ENCODE results near the gene MRPS27.

The MRPS27 gene

GRCh38 chr5:72330712-72331111 is 10.7 kb upstream of the MRPS27 start:
- no peak overlapping the region for H3K4me3 ChIP-seq (ENCODE audit: control insufficient read depth, low read depth, low read length)
- TF ChIP-seq CTCF (conservative IDR thresholded peaks at IDR 0.05; ENCODE audit: control insufficient read depth, insufficient read depth, low read depth, low read length): no peak
- DNase-seq (ENCODE audit: low read depth): no peak

- no peak for TF ChIP-seq CTCF (conservative IDR thresholded peaks at IDR 0.05; ENCODE audit: control insufficient read depth, insufficient read depth, low read depth, low read length)
- H3K4me3 ChIP-seq (ENCODE audit: control insufficient read depth, low read depth, low read length): no peak overlapping the region
- peak; percentile 68 for DNase-seq (ENCODE audit: low read depth)
These were observed 8.1 kb upstream of the MRPS27 start for GRCh38 chr5:72328172-72328571.

- no peak overlapping the region for H3K4me3 ChIP-seq (ENCODE audit: control insufficient read depth, low read depth, low read length)
- TF ChIP-seq CTCF (conservative IDR thresholded peaks at IDR 0.05; ENCODE audit: control insufficient read depth, insufficient read depth, low read depth, low read length): no peak
- no peak for DNase-seq (ENCODE audit: low read depth)
These were observed 6.2 kb upstream of the MRPS27 start for GRCh38 chr5:72326306-72326649.

GRCh38 chr5:72325566-72326305 is 5.7 kb upstream of the MRPS27 start:
- DNase-seq (ENCODE audit: low read depth): peak; percentile 85
- H3K4me3 ChIP-seq (ENCODE audit: control insufficient read depth, low read depth, low read length): no peak overlapping the region
- no peak for TF ChIP-seq CTCF (conservative IDR thresholded peaks at IDR 0.05; ENCODE audit: control insufficient read depth, insufficient read depth, low read depth, low read length)

- no peak for TF ChIP-seq CTCF (conservative IDR thresholded peaks at IDR 0.05; ENCODE audit: control insufficient read depth, insufficient read depth, low read depth, low read length)
- peak; percentile 31 for DNase-seq (ENCODE audit: low read depth)
- H3K4me3 ChIP-seq (ENCODE audit: control insufficient read depth, low read depth, low read length): no peak overlapping the region
These were observed 4.3 kb upstream of the MRPS27 start for GRCh38 chr5:72324189-72324825.

GRCh38 chr5:72319435-72319975 is 535 bp downstream of the MRPS27 start:
- H3K4me3 ChIP-seq (ENCODE audit: control insufficient read depth, low read depth, low read length): peak overlapping the region; percentile 99
- peak; percentile 8 for DNase-seq (ENCODE audit: low read depth)

- no peak overlapping the region for H3K4me3 ChIP-seq (ENCODE audit: control insufficient read depth, low read depth, low read length)
- TF ChIP-seq CTCF (conservative IDR thresholded peaks at IDR 0.05; ENCODE audit: control insufficient read depth, insufficient read depth, low read depth, low read length): peak; percentile 24
- peak; percentile 73 for DNase-seq (ENCODE audit: low read depth)
These were observed 5.4 kb downstream of the MRPS27 start for GRCh38 chr5:72314571-72315172.
